ENCODE data around the gene ELAC2.
"Not testable (repeated sequence)": the region's sequence is repeated elsewhere in the genome, so short reads cannot be mapped to it uniquely, and the experiment has no call there.

Gene ELAC2

GRCh38 chr17:12990041-12990808 lies 27.6 kb downstream of the ELAC2 start:
- DNase-seq (no peak), ATAC-seq (no peak)

GRCh38 chr17:12987120-12987519 lies 30.7 kb downstream of the ELAC2 start:
- ATAC-seq (no peak), DNase-seq (no peak)

GRCh38 chr17:12985431-12986293 lies 32.2 kb downstream of the ELAC2 start:
- no peak for DNase-seq
- ATAC-seq: no peak

- ATAC-seq: no peak
- no peak for DNase-seq
These were observed 33.6 kb downstream of the ELAC2 start for GRCh38 chr17:12983991-12984884.

- ATAC-seq: no peak
- no peak for DNase-seq
These were observed 35.6 kb downstream of the ELAC2 start for GRCh38 chr17:12982224-12982623.

GRCh38 chr17:12979826-12980500 lies 37.9 kb downstream of the ELAC2 start:
- DNase-seq (no peak), ATAC-seq (no peak)

- no peak for DNase-seq
- no peak for ATAC-seq
These were observed 38.6 kb downstream of the ELAC2 start for GRCh38 chr17:12979246-12979645.

- ATAC-seq, DNase-seq: not testable (repeated sequence)
These were observed 39.0 kb downstream of the ELAC2 start for GRCh38 chr17:12978787-12979186.

GRCh38 chr17:12977008-12977751 lies 40.6 kb downstream of the ELAC2 start:
- DNase-seq (no peak), ATAC-seq (no peak)

- DNase-seq (no peak), ATAC-seq (no peak)
These were observed 43.8 kb downstream of the ELAC2 start for GRCh38 chr17:12974005-12974531.

GRCh38 chr17:12973496-12974004 lies 44.3 kb downstream of the ELAC2 start:
- DNase-seq (no peak), ATAC-seq (no peak)

GRCh38 chr17:12967962-12968361 lies 49.9 kb downstream of the ELAC2 start:
- DNase-seq (no peak), ATAC-seq (no peak)

- no peak for DNase-seq
- no peak for ATAC-seq
These were observed 51.4 kb downstream of the ELAC2 start for GRCh38 chr17:12966413-12966812.

GRCh38 chr17:12965988-12966387 lies 51.8 kb downstream of the ELAC2 start:
- ATAC-seq: no peak
- no peak for DNase-seq

GRCh38 chr17:12964840-12965239 lies 53.0 kb downstream of the ELAC2 start:
- no peak for ATAC-seq
- DNase-seq: no peak

- no peak for ATAC-seq
These were observed 53.7 kb downstream of the ELAC2 start for GRCh38 chr17:12964162-12964561.

GRCh38 chr17:12963505-12963904 lies 54.3 kb downstream of the ELAC2 start:
- ATAC-seq (no peak), DNase-seq (no peak)

More at GRCh38 chr17:12964162-12964561, 53.7 kb downstream of the ELAC2 start:
- no peak for DNase-seq

GRCh38 chr17:12961655-12962054 lies 56.2 kb downstream of the ELAC2 start:
- ATAC-seq: no peak
- no peak for DNase-seq

GRCh38 chr17:12959441-12959840 lies 58.4 kb downstream of the ELAC2 start:
- DNase-seq: no peak
- ATAC-seq: no peak

- ATAC-seq (no peak), DNase-seq (no peak)
These were observed 59.0 kb downstream of the ELAC2 start for GRCh38 chr17:12958786-12959185.
